GM18526 (cell line): ENCODE measurements around the gene RABL6.
"Not testable (repeated sequence)": the region's sequence is repeated elsewhere in the genome, so short reads cannot be mapped to it uniquely, and the experiment has no call there.

ENCODE experiments used
- POLR2A ChIP-seq: IDR thresholded peaks from 3 replicates; pipeline ENCODE4 v1.6.1; 2011; ENCODE audit not compliant: insufficient read length; ENCODE audit errors: extremely low read depth

Gene RABL6

GRCh38 chr9:136842380-136842948 lies 34.7 kb downstream of the RABL6 start, which contains the start of gene AJM1:
Gene AJM1 (plus strand): TSS chr9:136842478. CDS start chr9:136844415, 1,937 bp downstream.
- not testable (repeated sequence) for TF ChIP-seq POLR2A

GRCh38 chr9:136844761-136845464 lies 37.2 kb downstream of the RABL6 start:
- no peak for TF ChIP-seq POLR2A

GRCh38 chr9:136845465-136846260 lies 37.9 kb downstream of the RABL6 start:
- no peak for TF ChIP-seq POLR2A

GRCh38 chr9:136846376-136847087 lies 38.8 kb downstream of the RABL6 start:
- no peak for TF ChIP-seq POLR2A

- no peak for TF ChIP-seq POLR2A
Observed at GRCh38 chr9:136847088-136847825, 39.5 kb downstream of the RABL6 start.

GRCh38 chr9:136847826-136848392 lies 40.2 kb downstream of the RABL6 start:
- TF ChIP-seq POLR2A: peak; percentile 56

- TF ChIP-seq POLR2A: no peak
Observed at GRCh38 chr9:136848393-136849037, 40.8 kb downstream of the RABL6 start.

- peak; percentile 93 for TF ChIP-seq POLR2A
Observed at GRCh38 chr9:136849038-136849959, 41.6 kb downstream of the RABL6 start, which contains the start of gene PHPT1. Gene PHPT1 (plus strand): TSS chr9:136849409. CDS start chr9:136849431, 22 bp downstream.

GRCh38 chr9:136849960-136850865 lies 42.5 kb downstream of the RABL6 start:
- no peak for TF ChIP-seq POLR2A

GRCh38 chr9:136850866-136851775 lies 43.4 kb downstream of the RABL6 start:
- TF ChIP-seq POLR2A: no peak

- TF ChIP-seq POLR2A: no peak
Observed at GRCh38 chr9:136851941-136852663, 44.4 kb downstream of the RABL6 start, which contains the start of gene MAMDC4. Gene MAMDC4 (plus strand): TSS chr9:136852346. CDS start chr9:136852417, 71 bp downstream.
